AML-193 (cell line): ENCODE results near the gene EMID1.
A peak's percentile ranks its signal among the peaks of the same experiment; 100 is the strongest.
"Not testable (repeated sequence)": the region's sequence is repeated elsewhere in the genome, so short reads cannot be mapped to it uniquely, and the experiment has no call there.

Experiments used
- DNase-seq, 2 experiments: peaks; one replicate each; lab custom pipeline; 2025; lab: John Stamatoyannopoulos, UW

Gene EMID1

DNA sequence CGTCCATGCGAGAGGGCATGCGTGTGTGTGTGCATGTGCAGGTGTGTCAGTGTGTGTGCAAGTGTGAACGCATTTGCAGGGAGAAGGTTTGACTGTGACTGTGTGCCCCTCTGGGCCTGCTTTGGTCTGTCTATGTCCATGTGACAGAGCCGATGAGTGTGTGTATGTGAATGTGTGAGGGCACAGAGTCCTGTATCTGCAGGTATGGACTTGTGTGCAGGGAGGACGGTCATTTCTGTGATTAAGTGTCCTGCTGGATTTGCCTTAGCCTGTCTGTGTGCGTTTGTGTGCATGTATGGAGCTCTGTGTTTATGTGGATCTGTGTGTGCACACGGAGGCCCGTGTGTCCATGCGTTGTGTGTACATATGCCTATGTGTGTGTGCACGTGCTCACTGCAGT, 5.4 kb downstream of the EMID1 start:
- DNase-seq: no peak

DNA sequence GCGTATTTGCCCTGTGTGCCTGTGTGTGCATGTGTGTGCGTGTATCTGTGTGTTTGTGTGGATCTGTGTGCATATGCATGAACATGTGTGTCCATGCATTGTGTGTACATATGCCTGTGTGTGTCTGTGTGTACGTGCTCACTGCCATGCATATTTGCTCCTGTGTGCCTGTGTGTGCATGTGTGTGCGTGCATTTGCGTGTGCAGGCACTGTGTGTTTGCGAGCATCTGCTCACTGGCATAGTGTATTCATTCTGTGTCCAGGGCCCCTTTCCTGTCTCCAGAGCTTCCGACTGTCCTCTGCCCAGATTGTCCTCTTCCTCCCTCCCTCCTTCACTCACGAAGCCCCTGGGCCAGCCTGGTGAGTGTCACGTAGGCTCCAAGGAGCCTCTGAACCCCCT, 5.8 kb downstream of the EMID1 start:
- DNase-seq: no peak

DNA sequence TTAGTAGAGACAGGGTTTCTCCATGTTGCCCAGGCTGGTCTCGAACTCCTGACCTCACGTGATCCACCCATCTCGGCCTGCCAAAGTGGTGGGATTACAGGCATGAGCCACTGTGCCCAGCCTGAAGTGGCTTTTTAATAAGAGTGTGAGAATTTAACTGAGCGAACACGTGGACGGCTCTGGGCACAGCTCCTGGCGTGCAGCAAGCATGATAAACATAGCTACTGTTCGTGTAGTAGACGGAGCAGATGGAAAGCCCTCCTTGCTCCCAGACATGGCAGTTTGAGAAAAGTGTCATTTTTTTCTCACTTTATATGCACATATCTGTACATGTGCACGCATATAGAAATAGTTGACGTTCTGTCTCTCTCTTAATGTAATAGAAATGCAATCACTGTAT, 7.0 kb downstream of the EMID1 start:
- DNase-seq: no peak

DNA sequence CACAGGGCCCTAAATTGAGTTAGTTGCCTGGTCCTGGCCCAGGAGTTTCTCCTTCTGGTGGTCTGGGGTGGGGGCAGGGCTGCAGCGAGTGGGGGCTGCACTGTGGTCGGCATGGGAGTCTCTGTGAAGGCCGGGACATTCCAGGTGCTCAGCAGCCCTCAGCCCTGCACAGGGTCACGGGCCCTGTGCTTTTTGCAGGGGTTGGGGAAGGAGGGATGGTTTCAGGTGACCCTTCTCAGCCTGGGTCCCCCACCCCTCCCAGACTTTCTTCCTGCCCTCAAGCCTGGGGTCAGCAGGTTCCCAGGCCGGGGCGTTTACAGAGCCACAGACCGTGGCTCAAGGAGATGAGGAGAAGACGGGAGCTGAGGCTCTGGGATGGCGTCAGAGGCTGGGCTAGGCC, 7.8 kb downstream of the EMID1 start:
- DNase-seq: no peak

DNA sequence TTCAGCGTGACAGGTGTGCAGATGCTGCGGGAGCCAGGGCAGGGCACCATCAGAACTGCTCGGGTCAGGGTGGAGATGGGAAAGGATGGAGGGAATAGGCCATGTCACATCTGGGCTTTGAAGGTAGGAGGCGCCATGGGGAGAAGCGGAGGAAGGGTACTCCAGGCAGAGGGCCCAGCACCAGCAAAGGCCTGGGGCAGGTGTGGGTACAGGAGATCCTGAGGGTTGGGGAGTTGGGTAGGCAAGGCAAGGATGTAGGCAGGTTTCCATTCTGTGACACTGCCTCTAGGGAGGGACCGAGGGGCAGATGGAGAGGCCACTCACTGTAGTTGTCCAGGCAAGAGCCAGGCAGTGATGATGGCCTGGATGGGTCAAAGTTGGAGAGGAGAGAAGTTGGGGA, 8.5 kb downstream of the EMID1 start:
- no peak for DNase-seq

DNA sequence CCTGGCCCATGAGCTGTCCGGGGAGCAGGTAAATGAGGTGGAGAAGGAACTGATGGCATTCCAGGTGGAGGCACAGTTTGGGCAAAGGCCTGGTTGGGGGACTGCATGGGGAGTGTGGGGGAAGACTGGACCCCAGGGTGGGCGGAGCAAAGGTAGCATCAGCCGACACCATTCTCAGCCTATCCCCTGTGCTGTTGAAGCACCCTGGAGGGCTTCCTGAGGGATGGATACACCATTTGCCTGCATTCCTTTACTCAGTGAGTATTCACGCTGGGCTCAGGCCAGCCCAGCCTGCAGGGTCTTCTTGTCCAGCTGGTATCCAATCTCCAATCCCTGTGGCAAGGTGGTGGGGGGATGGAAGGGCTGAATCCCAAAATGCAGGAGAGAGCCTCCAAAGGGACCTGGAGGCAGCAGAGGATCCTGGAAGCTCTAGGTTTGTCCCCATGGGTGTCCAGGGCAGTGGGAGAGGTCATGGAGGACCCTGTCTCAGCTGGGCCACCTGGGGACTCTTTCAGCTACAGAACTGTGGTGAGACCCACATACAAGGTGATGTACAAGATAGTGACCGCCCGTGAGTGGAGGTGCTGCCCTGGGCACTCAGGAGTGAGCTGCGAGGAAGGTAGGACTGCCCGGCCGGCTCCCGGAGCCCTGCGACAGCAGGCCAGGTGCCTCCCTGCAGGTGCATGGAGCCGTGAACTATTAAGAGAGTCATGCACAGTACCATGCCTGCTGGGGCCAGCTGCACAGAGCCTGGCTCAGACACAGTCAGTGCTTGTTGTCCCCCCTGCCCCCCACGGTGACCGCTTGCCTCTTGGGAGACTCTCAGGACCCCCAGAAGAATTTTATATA, 9.5 kb downstream of the EMID1 start:
- no peak for DNase-seq

DNA sequence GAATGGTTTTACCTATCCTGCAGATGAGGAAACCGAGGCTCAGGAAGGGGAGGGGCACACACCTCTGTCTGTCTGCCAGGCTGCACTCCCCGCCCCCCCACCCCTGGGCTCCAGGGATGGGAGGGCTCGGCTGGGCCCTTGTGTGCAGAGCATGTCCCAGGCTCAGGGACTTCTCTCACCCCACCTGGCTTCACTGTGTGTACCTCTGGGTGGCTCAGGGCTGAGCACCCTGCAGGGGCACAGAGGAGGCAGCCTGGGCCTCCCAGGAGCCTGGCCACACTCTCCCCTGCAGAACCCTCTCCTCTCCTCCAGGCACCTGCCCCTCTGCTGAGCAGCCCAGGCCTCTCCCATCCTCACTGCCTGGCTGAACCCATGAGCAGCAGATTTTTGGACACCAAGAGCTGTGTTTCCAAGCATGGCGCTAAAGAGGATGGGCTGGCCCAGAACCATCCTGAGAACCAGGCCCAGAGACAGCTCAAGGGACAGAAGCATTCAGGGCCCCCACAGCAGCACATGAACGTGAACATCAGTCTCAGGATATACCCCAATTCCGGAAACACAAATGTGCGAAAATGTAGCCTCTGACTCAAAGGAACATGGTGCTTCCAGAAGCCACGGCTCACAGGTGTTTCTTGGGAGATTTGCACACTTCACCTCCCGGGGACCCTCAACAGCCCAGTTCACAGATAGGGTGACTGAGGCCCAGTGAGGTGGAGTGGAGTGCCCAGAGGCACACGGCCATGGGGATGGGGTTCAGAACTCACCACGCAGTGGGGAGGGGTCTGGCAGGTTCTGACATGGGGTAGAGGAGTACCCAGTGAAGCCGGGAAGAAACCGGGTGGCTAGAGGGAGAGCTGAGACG, 10.5 kb downstream of the EMID1 start:
- DNase-seq: no peak

DNA sequence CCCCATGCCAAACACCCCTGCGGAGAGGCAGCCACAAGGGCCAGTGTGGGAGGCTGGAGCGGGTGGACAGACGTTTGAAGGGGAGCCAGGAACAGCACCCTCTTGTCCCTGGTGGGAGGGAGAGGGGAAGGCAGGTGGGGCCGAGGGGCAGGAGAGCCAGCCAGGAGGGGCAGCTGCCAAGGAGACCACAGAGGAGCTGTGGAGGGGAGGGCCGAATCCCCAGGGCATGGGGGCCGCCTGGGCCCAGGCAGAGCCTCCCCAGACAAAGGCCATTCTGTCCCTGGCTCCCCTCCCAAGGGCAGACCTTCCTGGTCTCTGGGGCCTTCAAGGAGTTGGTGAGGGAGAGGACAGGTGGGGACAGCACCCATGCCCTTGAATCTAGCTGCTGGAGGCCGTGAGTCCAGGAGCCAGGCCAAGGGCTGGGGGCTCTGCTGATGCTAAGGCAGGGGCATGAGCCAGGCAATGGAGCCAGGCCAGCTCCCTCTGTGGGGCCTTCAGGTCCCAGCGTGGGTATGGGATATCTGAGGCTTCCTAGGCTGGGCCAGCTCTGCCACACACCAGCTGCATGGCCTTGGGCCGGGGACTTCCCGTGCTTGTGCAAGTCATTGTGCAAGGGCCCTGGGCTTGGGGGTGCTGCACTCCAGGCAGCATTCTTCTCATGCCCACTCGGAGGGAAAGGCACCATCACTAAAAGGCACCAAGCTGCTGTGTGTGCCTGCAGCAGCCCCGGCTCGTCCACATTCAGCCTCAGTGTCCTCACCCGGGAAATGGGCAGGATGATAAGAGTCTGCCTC, 11.4 kb downstream of the EMID1 start:
- DNase-seq: peak; percentile 56 to 61

DNA sequence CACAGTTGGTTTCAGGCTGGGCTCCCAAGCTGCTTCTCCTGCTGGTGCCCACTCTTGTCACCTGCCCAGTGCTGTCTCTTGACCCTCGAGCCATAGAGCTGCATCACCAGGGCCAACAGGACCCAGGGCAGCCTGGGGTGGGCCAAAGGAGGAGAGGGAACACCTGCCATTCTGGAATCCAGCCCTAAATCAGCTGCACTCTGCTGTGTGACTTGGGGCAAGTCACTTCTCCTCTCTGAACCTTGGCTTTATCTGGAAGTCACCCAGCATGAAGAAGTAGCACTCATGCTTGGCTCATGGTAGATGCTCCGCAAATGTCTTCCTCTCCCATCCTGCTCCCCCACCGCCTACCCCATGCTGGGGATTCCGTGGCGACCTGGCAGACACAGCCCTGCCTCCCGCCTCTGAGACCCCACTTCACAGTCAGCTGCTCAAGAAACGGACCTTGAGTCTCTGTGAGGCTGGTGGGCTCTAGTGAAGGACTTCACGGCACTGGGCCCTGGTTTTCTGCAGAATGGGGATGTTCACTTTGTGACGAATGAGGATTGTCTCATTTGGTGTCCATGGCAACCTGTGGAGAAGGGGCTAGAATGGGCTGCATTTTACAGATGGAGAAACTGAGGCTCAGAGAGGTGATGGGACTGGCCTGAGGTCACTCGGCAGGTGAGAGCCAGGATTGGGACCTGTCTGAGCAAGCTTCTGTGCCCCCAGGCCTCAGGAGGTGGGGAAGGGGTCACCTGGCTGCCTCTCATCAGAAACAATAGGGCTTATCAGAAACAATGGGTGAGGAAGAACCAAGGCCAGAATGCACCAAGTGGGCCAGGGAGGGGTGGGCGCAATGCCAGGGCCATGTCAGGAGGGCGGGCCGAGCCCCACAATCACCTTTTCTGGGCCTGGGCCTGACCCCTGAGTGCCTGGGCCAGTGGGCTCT, 12.4 kb downstream of the EMID1 start:
- DNase-seq: no peak

DNA sequence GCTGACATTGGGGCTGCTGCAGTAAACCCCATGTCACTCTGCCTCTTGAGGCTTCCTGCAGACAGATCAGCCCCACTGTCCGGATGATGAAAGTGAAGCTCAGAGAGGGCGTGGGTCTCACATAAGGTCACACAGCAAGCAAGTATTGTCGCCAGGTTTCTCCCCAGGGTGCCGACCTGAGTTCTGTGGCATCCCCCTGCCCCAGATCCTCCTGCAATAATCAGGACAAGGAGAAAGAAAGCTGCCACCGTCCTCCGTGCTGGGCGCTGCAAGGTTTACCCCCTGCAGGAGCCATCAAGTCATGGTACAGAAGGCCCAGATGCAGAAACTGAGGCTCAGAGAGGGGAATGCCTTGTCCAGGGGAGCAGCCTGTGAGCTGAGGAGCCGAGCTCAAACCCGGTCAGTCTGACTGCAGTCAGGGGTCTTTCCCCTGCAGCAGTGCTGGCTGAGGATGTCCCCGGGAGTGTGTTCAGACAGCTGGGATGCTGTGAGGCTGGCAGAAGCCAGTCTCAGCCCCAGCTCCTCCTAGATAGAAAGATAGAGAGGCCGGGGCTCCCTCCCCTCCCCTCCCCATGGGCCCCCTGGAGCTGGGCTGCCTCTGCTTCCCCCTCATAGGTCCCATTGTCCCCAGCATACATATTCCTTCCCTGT, 13.2 kb downstream of the EMID1 start:
- no peak for DNase-seq

DNA sequence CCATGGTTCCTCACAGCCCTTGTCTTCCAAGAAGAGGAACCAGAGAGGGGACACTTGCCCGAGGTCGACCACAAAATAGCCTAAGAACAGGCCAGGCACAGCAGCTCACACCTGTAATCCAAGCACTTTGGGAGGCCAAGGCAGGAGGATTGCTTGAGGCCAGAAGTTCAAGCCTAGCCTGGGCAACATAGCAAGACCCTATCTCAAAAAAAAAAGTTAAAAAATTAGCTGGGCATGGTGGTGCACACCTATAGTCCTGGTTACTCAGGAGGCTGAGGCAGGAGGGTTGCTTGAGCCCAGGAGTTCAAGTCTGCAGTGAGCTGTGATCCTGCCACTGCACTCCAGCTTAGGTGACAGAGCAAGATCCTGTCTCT, 13.7 kb downstream of the EMID1 start:
- not testable (repeated sequence) for DNase-seq

DNA sequence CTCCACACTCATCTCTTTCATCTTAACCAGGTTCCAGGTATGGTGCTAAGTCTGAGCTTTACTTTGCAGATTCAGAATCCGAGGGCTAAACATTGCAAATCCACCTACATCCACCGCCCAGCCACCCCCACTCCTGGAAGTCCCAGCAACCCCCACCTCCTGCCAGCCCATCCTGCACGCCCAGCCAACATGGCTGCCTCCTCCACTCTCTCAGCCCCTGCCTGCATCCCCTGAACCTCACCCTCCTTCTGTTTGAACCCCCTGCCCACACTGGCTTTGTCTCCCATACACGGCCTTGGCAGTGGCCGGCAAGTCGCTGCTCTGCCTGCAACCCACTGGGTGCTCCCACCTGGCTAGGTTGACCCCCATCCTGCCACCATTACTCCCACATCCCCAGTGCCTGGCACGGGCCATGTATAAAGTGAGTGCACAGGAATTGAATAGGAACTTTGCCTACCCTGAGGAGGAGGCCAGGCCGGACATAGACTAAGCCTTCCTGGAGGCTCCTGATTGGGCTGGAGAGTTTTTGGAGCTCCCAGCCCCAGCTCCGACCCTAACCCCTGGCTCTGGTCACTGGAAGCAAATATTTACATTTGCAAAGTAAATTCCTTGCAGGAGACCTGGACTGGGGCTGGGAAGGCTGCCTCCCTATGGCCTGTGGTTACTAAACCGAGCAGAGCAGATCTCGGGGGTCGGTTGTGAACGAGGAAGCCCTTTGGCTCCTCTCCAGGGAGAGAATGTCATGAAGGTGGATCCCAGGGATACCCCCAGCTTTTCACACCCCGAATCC, 14.4 kb downstream of the EMID1 start:
- DNase-seq: no peak

DNA sequence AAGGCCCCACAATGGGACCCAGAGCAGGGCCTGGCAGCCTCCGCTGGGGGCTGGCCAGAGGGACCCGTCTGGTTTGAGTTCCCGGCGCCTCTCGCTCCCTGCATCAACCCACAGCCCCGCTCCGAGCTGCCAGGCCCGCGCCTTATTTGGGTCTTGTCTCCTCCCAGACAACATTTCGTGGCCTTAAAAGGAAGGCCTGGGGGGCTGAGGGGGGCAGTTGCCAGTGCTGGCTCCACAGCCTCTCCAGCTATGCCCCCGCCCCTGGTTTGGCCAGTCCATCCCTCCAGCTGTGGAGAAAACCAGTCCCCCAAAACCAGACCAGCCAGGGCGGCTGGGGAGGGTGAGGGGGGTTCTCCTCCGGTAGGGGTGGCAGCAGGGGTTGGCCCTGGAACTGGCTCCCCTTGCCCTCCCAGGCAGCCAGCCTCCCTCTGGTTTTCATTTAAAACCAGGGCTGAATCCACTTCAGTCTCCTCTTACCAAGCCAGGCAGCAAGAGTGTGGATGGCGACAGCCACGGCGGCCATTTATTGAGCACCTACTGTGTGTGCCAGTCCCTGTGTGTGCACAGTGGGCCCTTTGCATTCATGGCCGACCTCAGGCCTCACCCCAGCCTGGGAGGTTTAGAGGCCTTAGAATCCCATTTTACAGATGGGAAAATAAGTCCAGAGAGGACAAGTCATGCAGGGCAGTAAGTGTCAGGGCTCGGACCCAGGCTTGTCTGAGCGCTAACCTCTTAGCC, 18.6 kb downstream of the EMID1 start:
- no peak for DNase-seq

DNA sequence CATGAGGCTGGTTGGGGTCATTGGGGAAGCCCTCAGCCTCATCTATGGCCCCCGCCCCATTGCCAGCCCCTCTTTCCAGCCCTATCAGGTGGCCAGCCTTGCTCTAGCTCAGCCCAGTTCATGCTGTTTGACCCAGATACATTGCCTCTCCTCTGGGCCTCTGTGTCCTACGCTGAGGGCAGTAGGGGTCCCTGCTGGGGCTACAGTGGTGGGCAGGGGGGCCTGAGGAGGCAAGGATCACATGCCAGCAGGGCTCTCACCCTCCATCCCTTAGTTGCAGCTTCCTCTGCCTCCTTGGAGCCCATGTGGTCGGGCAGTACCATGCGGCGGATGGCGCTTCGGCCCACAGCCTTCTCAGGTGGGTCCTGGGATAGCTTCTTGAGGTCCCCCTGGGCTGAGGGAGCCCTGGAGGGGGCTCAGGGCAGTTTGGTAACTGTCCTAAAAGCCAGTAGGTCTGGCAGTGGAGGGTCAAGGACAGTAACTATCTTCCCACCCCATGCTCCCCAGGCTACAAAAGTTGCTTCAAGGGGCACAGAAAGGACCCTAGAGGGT, 19.2 kb downstream of the EMID1 start:
- no peak for DNase-seq

DNA sequence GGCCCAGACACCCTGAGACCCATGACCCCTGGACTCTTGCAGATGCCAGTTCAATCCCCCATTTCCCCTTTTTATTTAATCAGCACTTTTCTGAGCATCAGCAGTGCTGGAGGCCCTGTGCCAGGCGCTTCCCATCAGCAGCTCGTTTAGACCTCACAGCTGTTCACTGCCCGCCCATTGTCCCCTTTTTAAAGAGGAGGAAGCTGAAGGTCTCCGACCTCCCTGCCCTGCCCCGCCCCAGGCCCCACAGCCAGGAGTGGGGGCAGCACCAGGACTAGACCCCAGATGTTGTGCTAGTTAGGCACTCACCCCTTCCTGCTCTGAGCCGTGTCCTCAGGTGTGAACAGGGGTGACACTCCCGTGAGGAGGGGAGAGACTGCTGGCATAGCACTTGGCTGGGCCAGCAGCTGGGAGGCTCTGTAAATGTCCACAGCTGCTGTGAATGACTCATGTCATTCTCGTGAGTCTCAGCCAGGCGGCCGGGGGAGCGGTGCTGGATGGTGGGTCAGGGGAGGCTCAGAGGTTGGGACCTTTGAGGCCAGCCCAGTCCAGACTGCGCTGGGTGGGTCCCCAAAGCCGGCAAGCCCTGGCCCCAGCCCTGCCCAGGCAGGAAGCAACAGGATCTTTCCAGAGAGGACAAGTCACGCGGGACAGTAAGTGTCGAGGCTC, 19.9 kb downstream of the EMID1 start:
- peak in 1 of 2 experiments; percentile 26 for DNase-seq

DNA sequence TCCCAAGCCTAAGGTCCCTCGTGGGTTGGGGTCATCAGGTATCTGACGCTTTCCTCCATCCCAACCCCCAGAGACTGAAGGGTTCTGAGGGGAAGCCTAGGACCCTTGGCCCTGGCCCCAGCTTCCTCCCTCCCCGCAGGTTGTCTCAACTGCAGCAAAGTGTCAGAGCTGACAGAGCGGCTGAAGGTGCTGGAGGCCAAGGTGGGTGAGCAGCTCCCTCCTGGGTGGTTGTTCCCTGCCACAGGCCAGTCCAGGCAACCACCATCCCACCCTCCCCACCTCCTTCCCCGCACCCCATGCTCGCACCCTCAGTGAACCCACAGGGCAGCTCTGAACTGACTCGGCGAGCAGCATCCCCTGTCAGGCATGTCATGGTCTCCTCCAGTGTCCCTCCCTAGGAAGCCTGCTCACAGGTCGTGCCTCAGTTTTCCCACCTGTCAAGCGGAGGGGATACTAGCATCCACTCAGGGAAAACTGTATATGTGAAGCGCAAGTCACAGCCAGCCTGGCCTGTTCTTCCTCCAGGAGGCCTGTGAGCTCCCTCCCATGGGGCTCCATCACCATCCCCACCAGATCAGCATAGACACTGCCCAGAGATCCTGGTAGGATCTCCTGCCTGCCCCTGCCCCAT, 20.8 kb downstream of the EMID1 start:
- DNase-seq: no peak

DNA sequence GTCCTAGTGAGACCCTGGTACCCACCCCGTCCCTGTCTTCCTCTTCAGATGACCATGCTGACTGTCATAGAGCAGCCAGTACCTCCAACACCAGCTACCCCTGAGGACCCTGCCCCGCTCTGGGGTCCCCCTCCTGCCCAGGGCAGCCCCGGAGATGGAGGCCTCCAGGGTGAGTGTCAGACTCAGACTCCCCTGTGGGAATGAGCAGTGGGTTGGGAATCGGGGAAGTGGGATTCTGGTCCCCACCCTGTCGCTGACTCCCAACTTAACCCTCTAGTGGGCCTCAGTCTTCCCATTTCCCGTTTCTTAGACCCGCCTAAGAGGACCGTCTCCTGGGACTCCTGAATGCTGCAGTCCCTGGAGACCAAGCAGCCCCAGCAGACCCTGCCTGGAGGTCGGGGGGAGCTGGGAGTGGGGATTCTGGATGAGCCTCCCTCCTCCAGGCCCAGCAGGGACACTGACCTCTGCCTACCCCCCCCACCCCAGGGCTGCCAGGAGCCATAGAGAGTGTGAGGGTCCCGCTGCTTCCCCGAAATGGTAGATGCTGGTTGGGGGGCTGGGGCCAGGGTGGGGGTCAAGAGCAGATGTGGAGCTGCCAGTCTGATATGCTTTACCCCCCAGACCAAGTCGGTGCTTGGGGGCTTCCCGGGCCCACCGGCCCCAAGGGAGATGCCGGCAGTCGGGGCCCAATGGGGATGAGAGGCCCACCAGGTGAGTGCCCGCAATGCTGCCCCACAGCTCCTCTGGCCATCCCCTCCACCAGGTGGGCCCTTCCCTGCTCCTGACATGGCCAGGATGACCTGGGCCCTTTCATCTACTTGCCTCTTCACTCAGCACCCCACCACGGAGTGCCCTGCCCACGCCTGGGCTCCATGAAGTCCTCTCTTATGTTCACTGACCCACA, 25.5 kb downstream of the EMID1 start:
- no peak for DNase-seq
